ENCODE data around the gene FMC1.
"Not testable (repeated sequence)": the region's sequence is repeated elsewhere in the genome, so short reads cannot be mapped to it uniquely, and the experiment has no call there.

The FMC1 gene

DNA sequence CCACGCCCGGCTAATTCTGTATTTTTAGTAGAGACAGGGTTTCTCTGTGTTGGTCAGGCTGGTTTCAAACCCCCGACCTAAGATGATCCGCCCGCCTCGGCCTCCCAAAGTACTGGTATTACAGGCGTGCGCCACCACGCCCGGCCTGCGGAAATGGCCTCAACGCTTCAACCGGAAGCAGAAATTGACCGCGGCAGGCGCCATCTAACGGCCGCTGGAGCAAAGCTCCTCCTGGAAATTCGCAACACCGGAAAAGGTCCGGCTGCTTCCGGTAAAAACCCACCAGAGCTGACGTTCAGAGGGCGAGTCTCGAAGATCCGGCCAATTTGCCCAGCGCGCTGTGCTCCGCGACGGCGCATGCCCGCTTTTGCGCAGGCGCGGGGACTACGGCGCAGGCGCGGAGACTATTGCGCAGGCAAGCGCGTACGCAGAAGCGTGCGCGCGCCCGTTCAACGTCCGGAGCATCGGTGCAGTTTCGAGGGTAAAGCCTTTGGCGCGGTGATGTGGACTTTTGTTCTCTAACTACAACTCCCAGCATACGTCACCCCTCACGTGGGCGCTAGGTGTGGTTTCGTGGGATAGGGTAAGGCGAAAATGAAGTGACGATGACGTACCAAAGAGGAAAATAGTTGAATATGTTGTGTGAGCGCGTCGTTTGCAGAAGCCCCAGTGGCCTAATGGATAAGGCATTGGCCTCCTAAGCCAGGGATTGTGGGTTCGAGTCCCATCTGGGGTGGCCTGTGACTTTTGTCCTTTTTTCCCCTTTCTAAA is 915 bp upstream of the FMC1 start:
- DNase-seq (ENCODE audit: low read depth in 2 of 2), result peak; percentile 94 to 96

DNA sequence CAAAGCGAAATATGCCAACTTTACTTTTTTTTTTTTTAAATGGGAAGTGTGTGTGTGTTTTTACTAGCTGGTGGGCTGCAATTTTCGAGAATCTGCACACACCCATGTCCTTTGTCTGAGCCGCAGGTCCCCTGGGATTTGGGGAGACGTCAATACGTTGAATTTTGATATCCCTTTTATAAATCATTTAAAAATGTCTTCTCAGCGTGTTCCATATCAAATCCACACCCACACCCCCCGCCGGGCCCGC is 404 bp upstream of the FMC1 start:
- no peak for DNase-seq (ENCODE audit: low read depth in 2 of 2)

DNA sequence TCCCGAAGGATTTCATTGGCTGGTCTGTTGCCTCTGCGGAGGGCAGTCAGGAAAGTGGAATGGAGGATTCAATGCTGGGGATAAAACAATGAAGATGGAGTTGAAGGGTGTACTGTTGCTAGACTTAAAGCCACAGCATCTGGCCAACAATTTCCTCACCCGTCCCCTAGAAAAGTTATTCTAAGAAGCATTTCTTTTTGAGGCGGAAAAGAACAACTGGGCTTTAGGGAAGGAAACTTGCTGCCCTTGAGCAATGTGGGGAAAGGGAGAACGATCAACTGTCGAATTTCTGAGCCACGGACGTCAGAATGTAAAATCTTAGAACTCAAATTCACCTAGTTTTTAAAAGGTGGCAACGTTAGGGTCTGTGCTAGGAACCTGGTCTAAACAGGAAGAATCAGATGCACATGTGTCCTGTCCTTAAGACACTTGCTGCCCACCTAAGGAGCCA is 664 bp downstream of the FMC1 start:
- no peak for DNase-seq (ENCODE audit: low read depth in 2 of 2)

DNA sequence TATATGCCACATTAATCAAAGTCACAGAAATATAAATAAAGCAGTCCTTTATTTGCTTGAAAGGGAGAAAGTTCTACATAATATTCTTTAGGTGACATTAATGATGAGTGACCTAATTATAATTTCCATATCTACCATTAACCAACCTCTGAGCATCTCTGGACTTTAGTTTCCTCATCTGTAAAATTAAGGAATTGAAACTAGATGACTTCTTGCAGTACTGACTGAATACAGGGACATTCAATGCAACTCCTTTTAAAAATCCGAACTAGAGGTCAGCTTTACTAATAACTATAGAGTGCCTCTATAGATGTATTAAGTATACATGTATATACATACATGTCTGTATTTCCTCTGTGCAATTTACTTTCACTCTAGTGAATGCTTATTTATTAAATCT is 3.9 kb downstream of the FMC1 start:
- no peak for DNase-seq (ENCODE audit: low read depth in 2 of 2)

DNA sequence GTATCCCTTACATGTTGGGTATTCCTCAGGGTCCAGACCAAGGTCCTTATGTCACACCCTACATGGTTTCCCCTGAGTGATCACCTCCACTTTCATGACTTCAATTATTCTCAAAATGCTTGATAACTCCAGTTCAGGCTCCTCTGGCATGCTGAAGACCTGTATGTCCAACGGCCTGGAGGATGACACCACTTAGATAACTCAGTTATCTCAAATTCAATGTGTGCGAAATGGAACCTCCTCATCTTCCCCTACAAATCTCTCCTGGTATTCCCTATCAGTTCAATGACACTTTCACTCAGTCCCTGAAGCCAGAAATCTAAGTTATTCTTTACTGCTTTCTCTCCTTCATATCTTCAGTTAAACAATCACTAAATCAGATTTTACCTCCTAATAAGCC is 9.9 kb downstream of the FMC1 start:
- no peak for DNase-seq (ENCODE audit: low read depth in 2 of 2)

DNA sequence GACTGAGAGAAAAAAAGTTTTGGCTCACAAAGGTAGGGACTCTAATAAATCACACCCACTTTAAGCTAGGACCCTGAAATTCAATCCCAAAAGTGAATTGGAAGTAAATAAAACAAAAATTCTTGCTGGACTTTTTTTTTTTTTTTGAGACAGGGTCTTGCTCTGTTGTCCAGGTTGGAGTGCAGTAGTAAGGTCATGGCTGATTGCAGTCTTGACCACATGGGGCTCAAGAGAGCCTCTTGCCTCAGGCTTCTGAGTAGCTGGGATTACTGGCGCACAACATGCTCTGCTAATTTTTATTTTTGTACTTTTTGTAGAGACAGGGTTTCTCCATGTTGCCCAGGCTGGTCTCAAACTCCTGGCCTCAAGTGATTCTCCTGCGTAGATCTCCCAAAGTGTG is 13.6 kb downstream of the FMC1 start:
- no peak for DNase-seq (ENCODE audit: low read depth in 2 of 2)

DNA sequence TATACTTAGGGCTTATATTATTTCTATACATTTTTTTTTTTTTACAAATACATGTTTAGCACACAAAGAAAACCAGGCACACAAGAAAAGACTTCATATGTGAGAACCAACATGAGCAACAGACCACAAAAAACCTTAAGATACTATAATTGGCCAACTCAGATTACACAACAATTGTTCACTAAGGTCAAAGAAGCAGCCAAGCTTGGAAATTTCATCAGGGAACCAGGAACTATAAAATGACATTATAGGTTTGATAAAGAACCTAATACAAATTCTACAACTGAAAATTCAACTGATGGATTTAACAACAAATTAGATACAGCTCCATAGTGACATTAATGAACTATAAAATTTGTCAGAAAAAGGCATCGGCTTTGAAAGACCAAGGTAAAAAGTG is 14.2 kb downstream of the FMC1 start:
- DNase-seq (ENCODE audit: low read depth in 2 of 2), result no peak

DNA sequence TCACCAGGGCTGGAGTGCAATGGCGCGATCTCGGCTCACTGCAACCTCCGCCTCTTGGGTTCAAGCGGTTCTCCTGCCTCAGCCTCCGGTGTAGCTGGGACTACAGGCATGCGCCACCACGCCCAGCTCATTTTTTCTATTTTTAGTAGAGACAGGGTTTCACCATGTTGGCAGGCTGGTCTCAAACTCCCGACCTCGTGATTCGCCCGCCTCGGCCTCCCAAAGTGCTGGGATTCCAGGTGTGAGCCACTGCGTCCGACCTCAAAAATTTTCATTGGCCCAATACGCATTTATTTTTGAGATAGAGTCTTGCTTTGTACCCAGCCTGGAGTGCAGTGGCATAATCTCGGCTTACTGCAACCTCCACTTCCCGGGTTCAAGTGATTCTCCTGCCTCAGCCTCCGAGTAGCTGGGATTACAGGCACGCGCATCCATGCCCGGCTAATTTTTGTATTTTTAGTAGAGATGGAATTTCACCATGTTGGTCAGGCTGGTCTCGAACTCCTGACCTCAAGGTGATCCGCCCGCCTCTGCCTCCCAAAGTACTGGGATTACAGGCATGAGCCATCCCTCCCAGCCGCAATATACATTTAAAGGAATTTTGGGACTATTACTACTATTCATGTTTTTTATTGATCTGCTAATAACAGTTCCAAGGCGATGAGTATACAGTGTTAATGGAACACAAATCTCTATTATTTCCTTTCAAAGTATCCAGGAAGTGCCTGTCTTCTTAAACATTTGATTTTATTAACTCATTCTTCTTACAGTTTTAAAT is 16.8 kb downstream of the FMC1 start:
- not testable (repeated sequence) for DNase-seq (ENCODE audit: low read depth in 2 of 2)

DNA sequence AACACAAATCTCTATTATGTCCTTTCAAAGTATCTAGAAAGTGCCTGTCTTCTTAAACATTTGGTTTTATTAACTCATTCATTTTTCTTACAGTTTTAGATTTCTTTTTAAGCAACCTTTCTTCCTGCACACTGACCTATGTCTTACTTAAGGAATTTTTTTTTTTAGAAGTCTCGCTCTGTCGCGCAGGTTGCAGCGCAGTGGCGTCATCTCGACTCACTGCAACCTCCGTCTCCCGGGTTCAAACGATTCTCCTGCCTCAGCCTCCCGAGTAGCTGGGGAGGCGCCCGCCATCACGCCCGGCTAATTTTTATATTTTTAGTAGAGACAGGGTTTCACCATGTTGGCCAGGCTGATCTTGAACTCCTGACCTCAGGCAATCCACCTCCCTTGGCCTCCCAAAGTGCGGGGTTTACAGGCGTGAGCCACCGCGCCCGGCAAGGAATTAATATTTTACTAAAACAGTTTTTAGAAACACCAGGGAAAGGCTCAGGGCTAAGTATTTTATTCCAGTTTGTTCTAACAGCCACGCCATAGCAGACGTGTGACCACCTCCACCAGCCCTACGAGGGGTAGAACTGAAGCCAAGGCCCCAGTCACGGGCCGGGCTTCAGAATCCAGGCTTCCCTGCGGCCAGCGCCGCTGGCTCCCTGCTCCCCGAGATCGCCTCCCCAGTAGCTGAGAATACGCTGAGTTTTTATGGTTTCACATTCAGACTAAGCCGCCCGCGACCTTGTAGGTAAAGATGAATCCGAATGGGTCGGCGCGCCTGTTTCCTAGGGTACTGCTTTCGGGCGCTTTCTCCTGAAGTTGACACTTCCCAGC is 17.6 kb downstream of the FMC1 start:
- peak in 1 of 2 donors; percentile 19 for DNase-seq (ENCODE audit: low read depth in 2 of 2)

DNA sequence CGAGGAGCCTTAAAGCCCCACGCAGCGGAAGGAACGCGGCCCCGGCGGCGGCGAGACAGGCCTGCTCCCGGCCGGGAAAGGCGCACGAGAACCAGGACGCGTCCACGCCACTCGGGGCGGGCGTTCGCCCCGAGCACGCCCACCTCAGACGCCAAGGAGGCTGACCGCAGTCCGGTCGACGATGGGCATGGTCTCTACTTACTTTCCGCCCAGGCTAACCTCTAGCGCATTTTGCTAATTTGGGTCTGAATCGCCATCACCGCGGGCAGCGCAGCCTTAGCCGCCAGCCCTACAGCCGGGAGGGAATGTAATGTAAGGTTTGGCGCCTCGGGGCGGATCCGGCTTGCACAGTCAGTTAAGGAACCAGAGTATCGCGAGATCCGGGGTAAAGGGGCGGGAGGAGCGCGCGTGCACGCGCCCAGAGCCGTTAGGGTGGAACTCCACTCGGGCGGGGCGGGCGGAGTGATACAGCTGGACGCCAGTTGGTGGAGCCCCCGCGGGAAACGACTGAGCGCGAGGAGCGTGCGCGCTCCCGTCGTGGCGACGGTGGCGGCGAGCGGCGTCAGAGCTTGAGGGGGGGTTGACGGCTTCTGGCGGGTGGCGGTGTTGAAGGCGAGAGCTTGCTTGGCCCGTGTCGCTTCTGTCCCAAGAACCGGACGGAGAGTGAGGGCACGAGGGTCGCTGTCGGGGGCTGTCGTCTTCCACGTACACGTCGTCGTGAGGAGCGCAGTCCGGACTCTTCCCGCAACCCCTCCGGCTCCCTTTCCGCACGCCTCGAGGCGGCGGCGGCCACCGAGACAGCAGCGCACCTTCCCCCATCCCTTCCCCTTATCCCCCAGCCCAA is 18.5 kb downstream of the FMC1 start, which contains the start of gene LUC7L2:
Gene LUC7L2, plus strand, starts transcription at position 529 of the 844 bp plus-strand sequence. CDS start 368 bp downstream, outside the sequence.
- peak; percentile 97 to 98 for DNase-seq (ENCODE audit: low read depth in 2 of 2)

DNA sequence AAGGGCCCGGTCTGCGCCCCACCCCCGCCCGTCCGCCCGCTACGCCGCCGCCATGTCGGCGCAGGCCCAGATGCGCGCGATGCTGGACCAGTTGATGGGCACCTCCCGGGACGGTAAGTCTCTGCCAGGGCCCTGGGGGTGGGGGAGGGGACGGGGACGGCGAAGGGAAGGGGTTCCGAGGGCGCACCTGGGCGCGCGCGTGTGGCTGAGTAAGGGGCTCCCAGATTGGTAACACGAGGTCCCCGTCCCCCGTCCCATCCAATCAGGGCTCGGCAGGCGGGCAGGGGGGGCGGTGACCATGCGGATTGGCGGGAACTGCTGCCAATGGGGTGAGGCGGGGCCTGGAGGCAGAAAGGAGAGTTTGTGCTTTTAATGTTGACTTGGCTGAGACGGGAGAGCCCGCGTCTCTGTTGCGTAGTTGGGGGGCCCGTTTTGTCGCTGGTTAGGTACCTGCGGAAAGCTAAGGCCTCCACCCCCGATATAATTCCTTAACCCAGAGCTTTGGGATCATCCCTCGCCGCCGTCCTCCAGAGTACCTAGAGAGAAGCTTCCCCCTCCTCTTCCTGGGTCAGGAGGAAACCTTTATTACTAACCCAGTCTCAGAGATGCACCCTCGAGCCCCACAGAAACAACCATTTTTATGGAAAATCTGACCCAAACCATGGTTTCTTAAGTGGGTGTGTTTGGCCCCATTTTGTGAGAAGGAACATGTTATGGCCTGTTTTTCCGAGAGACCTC is 19.2 kb downstream of the FMC1 start:
- DNase-seq (ENCODE audit: low read depth in 2 of 2), result peak; percentile 94 to 96

DNA sequence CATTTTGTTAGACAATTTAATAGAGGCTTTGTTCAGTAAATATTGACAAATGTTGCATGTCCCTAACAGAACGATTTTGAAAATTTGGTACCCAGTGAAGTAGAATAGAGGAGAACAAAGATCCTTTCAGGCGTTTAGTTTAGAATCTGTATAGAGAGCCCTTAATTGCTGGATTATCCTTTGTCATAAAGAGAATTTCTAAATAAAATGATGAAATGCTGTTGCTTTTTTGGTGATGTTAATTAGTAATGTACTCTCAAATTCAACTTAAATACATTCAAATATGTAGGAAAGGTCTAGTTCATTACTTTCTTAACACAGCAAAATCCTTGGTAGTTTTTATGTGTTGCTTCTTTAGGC is 19.8 kb downstream of the FMC1 start:
- DNase-seq (ENCODE audit: low read depth in 2 of 2), result no peak

DNA sequence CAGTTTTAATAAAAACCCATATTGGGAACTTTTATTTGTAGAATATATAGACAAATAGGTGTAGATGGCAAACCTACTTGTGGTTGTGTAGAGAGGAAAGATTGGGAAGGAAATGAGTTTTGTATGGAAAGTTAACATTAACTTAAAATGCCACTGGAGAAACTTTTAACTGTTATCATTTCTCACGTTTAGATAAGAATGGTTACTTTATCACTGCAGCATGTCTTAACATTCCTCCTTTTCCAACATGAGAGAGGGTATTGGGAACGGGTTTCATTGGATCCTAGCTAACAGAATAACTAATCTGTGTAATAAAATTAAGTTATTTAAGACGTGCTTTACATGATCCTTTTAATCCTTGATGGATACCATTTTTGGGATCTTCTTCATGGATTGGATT is 20.4 kb downstream of the FMC1 start:
- DNase-seq (ENCODE audit: low read depth in 2 of 2), result no peak

DNA sequence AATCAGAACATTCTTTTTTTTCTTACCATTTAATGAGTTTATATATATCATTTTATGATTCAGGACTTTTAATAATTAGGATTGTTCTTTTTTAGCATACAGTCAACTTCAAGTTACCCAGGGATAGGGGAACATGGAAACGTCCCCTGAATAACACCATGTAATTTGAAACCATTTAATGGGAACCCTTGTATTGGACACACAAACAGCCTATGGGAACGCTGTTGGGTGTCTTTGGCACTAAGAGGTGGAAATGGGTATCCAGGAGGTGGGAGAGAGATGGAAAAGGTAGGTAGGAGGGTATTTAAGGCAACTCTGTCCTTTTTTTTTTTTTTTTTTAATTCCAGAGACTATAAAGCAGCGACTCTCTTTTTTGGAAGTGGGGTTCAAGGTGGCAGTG is 21.2 kb downstream of the FMC1 start:
- DNase-seq (ENCODE audit: low read depth in 2 of 2), result no peak

DNA sequence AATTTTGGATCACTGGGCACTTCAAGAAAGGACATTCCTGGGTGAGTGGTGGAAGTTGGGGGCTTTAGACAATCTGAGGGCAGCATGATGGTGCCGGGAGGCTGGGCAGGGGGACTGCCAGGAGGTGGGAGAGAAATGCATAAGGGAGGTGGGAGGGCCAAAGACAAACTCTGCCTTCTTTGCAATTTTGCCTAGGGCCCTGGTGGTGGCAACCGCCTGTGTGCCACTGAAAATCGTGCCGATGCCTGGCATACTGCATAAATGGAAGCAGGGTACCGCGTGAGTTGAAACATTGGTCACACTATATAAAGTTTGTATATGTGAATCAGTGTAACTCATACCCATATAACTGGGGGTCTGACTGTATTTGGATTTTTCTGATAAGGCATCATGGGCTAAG is 21.8 kb downstream of the FMC1 start:
- no peak for DNase-seq (ENCODE audit: low read depth in 2 of 2)

DNA sequence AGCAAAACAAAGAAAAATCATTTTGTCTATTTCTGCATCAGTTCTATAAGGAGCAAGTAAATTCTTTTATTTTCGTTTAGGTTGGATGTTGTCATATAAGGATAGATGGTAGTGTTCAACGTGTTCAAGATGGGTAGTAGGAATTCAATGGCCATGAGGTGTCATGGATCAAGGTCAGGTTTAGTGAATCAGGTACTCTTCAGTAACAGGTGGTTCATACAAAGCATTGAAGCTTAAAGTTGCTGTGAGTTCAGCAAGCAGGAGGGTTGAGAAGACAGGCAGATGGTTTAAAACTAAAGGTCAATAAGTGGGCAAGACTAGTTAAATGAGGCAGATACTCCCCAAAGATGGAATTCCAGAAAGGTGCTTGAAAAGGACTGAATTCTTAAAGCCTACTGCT is 24.2 kb downstream of the FMC1 start:
- DNase-seq (ENCODE audit: low read depth in 2 of 2), result no peak

DNA sequence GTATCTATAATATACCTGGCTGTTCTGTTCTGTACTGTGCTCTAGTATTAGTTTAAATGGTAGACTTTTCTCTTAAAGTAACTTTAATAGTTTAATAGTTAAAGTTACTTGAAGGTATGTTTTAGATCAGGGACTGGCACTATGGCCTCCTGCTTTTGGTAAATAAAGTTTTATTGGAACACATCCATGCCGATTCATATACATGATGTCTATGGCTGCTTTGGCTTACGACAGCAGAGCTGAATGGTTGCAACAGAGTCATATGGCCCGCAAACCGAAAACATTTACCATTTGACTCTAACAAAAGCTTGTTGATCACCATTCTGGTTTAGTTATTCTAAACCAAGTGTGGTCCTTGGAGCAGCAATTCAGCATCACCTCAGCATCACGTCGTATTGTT is 25.3 kb downstream of the FMC1 start:
- no peak for DNase-seq (ENCODE audit: low read depth in 2 of 2)

DNA sequence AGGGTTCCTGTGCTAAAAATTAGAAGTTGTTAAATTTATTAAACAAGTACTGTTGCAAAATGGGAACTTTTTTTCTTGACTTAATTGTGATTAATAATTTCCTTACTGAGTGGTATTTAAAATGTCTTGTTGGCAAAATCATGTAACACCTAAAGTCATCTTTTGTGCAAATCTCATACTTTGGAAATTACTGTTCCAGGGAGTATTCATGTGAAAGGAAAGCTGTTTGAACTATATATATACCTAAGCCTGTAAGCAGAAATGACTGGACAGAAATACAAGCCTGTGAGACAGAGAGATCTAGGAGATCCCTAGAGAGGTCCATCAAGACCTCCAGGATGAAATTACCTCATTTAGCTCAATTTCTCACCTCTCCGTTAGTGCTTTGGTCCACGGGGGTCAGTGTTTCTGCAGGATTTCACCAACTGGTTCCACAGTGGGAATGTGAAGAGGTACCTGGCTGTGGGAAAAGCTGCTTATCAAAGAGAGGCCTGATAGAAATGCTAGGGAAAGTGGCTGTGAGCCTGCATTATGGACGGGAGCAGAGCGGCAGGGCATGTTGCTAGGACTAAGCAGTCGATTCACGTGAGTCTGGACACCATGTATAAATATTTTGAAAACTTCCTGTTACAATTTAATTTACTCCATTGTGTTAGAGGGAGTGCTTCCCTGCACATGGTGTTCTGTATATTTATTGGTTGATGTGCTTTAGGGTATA is 26.5 kb downstream of the FMC1 start:
- DNase-seq (ENCODE audit: low read depth in 2 of 2), result no peak

DNA sequence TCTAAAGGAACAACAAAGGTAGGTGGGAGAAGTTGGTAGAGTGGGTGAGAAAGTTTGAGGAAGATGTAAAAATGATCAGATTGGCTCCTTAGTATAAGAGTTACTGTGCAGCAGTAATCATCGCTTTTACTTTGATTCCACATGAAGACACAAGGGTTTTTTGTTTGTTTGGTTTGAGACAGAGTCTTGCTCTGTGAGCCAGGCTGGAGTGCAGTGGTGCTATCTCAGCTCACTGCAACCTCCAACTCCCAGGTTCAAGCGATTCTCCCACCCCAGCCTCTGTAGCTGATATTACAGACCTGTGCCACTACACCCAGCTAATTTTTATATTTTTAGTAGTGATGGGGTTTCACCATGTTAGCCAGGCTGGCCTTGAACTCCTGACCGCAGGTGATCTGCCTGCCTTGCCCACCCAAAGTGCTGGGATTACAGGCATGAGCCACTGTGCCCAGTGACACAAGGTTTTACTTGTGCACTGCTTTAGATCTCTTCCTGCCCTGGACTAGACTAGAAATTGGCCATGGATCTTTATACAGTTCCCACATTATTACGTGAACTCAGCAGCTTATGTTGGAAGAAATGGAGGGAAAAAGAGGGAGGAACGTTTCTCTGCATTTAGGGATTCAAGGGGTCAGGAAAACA is 29.3 kb downstream of the FMC1 start:
- DNase-seq (ENCODE audit: low read depth in 2 of 2), result no peak

DNA sequence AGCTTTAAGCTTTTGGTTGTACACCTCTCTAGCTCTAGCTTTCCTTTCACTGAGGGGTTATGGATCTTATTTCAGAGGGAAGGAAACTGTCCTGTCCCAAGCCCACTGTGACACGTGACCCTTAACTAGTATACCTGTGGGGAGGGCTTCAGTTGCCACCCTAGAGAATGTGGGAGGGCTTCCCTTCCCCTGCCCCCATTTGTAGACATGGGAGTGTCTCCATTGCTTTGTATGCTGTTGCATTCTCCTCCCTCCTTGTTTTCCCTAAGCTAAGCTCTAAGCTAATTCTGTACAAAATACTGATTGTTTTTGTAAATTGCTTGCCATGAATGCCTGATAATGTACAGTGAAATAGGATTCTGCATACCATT is 29.8 kb downstream of the FMC1 start:
- DNase-seq (ENCODE audit: low read depth in 2 of 2), result no peak

Data from stimulated activated CD4-positive, alpha-beta T cell treated with anti-CD3 and anti-CD28 coated beads, Interleukin-1b, Interleukin-23, amount 100 ng/mL, for 1 hour (primary cell).